Osteoblast (primary cell): ENCODE results near the gene WDR70. TPM values are rescaled to one million over a fixed set of nuclear protein-coding genes. Genes with fewer than 3 reads are reported as not detected.
"Not testable (repeated sequence)": the region's sequence is repeated elsewhere in the genome, so short reads cannot be mapped to it uniquely, and the experiment has no call there.

ENCODE experiments used
- DNase-seq: peaks from one replicate; pipeline ENCODE4 v3.0.0; 2011; ENCODE audit warnings: low spot score, mixed read lengths; ENCODE audit not compliant: insufficient read length; ENCODE audit errors: missing footprints
- H2AFZ ChIP-seq: 2 replicates; pipeline ENCODE4 v1.6.0; 2011; ENCODE audit warnings: mild to moderate bottlenecking, low read length
- H3K27ac ChIP-seq: 2 replicates; pipeline ENCODE4 v1.5.1; 2011; ENCODE audit warnings: mild to moderate bottlenecking, low read depth, low read length, moderate library complexity
- H3K27me3 ChIP-seq: 2 replicates; pipeline ENCODE4 v1.6.0; 2012; ENCODE audit warnings: mild to moderate bottlenecking, control low read depth, inconsistent platforms, low read length, moderate library complexity; ENCODE audit not compliant: insufficient read depth
- H3K36me3 ChIP-seq: 2 replicates; pipeline ENCODE4 v1.5.1; 2011; ENCODE audit warnings: mild to moderate bottlenecking, low read length, control low read depth, moderate library complexity; ENCODE audit not compliant: insufficient read depth
- H3K4me1 ChIP-seq: 2 replicates; pipeline ENCODE4 v1.5.1; 2011; ENCODE audit warnings: mild to moderate bottlenecking, low read length, control low read depth, moderate library complexity; ENCODE audit not compliant: insufficient read depth
- H3K4me2 ChIP-seq: 2 replicates; pipeline ENCODE4 v1.6.0; 2011; ENCODE audit warnings: mild to moderate bottlenecking, low read length; ENCODE audit not compliant: insufficient read depth
- H3K4me3 ChIP-seq: fragments of 200-600 bp; sonication (generic); 3 replicates; pipeline ENCODE4 v1.5.1; 2012; ENCODE audit warnings: mild to moderate bottlenecking, low read length, inconsistent platforms; ENCODE audit not compliant: insufficient read depth
- H3K79me2 ChIP-seq: 2 replicates; pipeline ENCODE4 v1.6.0; 2012; ENCODE audit warnings: mild to moderate bottlenecking, low read length, control low read depth, inconsistent platforms; ENCODE audit not compliant: insufficient read depth
- H3K9me3 ChIP-seq: 2 replicates; pipeline ENCODE4 v1.5.1; 2011; ENCODE audit warnings: low read depth, low read length, control low read depth
- H4K20me1 ChIP-seq: 2 replicates; pipeline ENCODE4 v1.6.0; 2012; ENCODE audit warnings: mild to moderate bottlenecking, low read length, control low read depth; ENCODE audit not compliant: insufficient read depth
- CTCF ChIP-seq: IDR thresholded peaks from 2 replicates; pipeline ENCODE4 v1.5.1; 2011; ENCODE audit warnings: mild to moderate bottlenecking, low read depth, low read length, moderate library complexity; ENCODE audit errors: extremely low read depth
- total RNA-seq: library from RNA; depleted of rRNA; stranded (reverse); fragments of >200 nt; gene quantifications from 2 replicates; pipeline ENCODE4 v1.2.3, GENCODE V29; 2012

The WDR70 gene
- total RNA-seq, 1 donor = 32.2 TPM

GRCh38 chr5:37791321-37791720 lies 412.2 kb downstream of the WDR70 start:
- Histone ChIP-seq H4K20me1 (no peaks in the 10 kb centered on the region), H3K79me2 (no peaks in the 10 kb centered on the region), H3K27me3 (no peaks in the 10 kb centered on the region), H3K4me3 (no peak overlapping the region), H3K9me3 (peaks cover 6% of the 10 kb centered on the region), H2AFZ (no peak overlapping the region), H3K4me2 (no peak overlapping the region), H3K36me3 (no peaks in the 10 kb centered on the region), H3K4me1 (peaks cover 27% of the 10 kb centered on the region), H3K27ac (no peak overlapping the region)
- DNase-seq = no peak
- no peak for TF ChIP-seq CTCF

- peak; percentile 47 for DNase-seq
- Histone ChIP-seq H3K4me1 (peaks cover 16% of the 10 kb centered on the region), H3K4me3 (no peak overlapping the region), H3K9me3 (peaks cover 6% of the 10 kb centered on the region), H3K27me3 (no peaks in the 10 kb centered on the region), H4K20me1 (no peaks in the 10 kb centered on the region), H3K36me3 (no peaks in the 10 kb centered on the region), H2AFZ (peak overlapping the region; percentile 3), H3K4me2 (no peak overlapping the region), H3K79me2 (no peaks in the 10 kb centered on the region), H3K27ac (peak overlapping the region; percentile 51)
- TF ChIP-seq CTCF = peak; percentile 17
These were observed 414.0 kb downstream of the WDR70 start for GRCh38 chr5:37792975-37793631.

GRCh38 chr5:37795292-37795691 lies 416.2 kb downstream of the WDR70 start:
- H3K36me3 ChIP-seq, DNase-seq, H3K4me3 ChIP-seq, H3K9me3 ChIP-seq, H3K27me3 ChIP-seq, H3K79me2 ChIP-seq, H3K27ac ChIP-seq, H4K20me1 ChIP-seq, H2AFZ ChIP-seq, H3K4me2 ChIP-seq: not testable (repeated sequence)
- H3K4me1 ChIP-seq = peaks cover 12% of the 10 kb centered on the region

- not testable (repeated sequence) for DNase-seq, H3K79me2 ChIP-seq, H3K36me3 ChIP-seq
These were observed 417.3 kb downstream of the WDR70 start for GRCh38 chr5:37796435-37796834.

GRCh38 chr5:37799865-37800421 lies 420.8 kb downstream of the WDR70 start:
- no peak for TF ChIP-seq CTCF
- H4K20me1 ChIP-seq = no peaks in the 10 kb centered on the region
- no peak for DNase-seq
- H3K79me2 ChIP-seq = no peaks in the 10 kb centered on the region
- H3K27ac ChIP-seq = no peak overlapping the region
- no peak overlapping the region for H3K4me2 ChIP-seq
- H3K4me3 ChIP-seq = no peak overlapping the region
- H3K36me3 ChIP-seq = no peaks in the 10 kb centered on the region
- H3K4me1 ChIP-seq = no peaks in the 10 kb centered on the region
- H2AFZ ChIP-seq = no peak overlapping the region
- no peaks in the 10 kb centered on the region for H3K27me3 ChIP-seq
- H3K9me3 ChIP-seq = peaks cover 3% of the 10 kb centered on the region

More at GRCh38 chr5:37796435-37796834, 417.3 kb downstream of the WDR70 start:
- peaks cover 12% of the 10 kb centered on the region for H3K4me1 ChIP-seq
- not testable (repeated sequence) for H3K4me2 ChIP-seq, H2AFZ ChIP-seq, H3K27ac ChIP-seq, H3K9me3 ChIP-seq, H3K4me3 ChIP-seq, H4K20me1 ChIP-seq, H3K27me3 ChIP-seq
